SK-N-SH treated with all-trans-retinoic acid at 6 μM for 48 hours (cell line): ENCODE data around the gene XK.
"Not testable (repeated sequence)": the region's sequence is repeated elsewhere in the genome, so short reads cannot be mapped to it uniquely, and the experiment has no call there.

Source experiments
- ATAC-seq: fragments of 200-7000 bp; cut with Tn5 transposase; 3 replicates; pipeline ENCODE4 v1.9.1; 2020; ENCODE audit warnings: mild to moderate bottlenecking, moderate library complexity
- ARNTL ChIP-seq: fragments of 450-650 bp; formaldehyde crosslinking; IDR thresholded peaks from 2 replicates; pipeline ENCODE4 v1.5.0; 2020; ENCODE audit warnings: low read depth, mild to moderate bottlenecking, moderate library complexity, borderline replicate concordance
- BACH2 ChIP-seq: fragments of 250-450 bp; sonication (Bioruptor Pico); IDR thresholded peaks from 2 replicates; pipeline ENCODE4 v1.9.0; 2021; ENCODE audit warnings: mild to moderate bottlenecking, borderline replicate concordance
- CREB5 ChIP-seq: fragments of 250-450 bp; sonication (Bioruptor Pico); IDR thresholded peaks from 2 replicates; pipeline ENCODE4 v1.5.1; 2020; ENCODE audit warnings: low read depth, mild to moderate bottlenecking, moderate library complexity
- CSRNP3 ChIP-seq: fragments of 250-450 bp; sonication (Bioruptor Pico); IDR thresholded peaks from 2 replicates; pipeline ENCODE4 v1.5.1; 2021; ENCODE audit warnings: mild to moderate bottlenecking, moderate library complexity
- ESRRG ChIP-seq: fragments of 250-450 bp; sonication (Bioruptor Pico); IDR thresholded peaks from 2 replicates; pipeline ENCODE4 v1.6.1; 2021; ENCODE audit warnings: mild to moderate bottlenecking
- GLIS3 ChIP-seq: fragments of 250-450 bp; sonication (Bioruptor Pico); IDR thresholded peaks from 2 replicates; pipeline ENCODE4 v1.5.0; 2020; ENCODE audit warnings: mild to moderate bottlenecking, moderate library complexity
- OSR1 ChIP-seq: fragments of 250-450 bp; sonication (Bioruptor Pico); IDR thresholded peaks from 2 replicates; pipeline ENCODE4 v1.8.0; 2022; ENCODE audit warnings: moderate library complexity, mild to moderate bottlenecking, inconsistent platforms
- PATZ1 ChIP-seq: fragments of 250-450 bp; sonication (Bioruptor Pico); IDR thresholded peaks from 2 replicates; pipeline ENCODE4 v1.8.0; 2020; ENCODE audit warnings: mild to moderate bottlenecking, moderate library complexity, borderline replicate concordance
- PPARA ChIP-seq: fragments of 250-450 bp; sonication (Bioruptor Pico); IDR thresholded peaks from 2 replicates; pipeline ENCODE4 v1.5.0; 2020; ENCODE audit warnings: mild to moderate bottlenecking, borderline replicate concordance
- RARB ChIP-seq: fragments of 250-450 bp; sonication (Bioruptor Pico); IDR thresholded peaks from 2 replicates; pipeline ENCODE4 v1.8.0; 2021; ENCODE audit warnings: mild to moderate bottlenecking, moderate library complexity
- TCF4 ChIP-seq: fragments of 250-450 bp; sonication (Bioruptor Pico); IDR thresholded peaks from 2 replicates; pipeline ENCODE4 v1.8.0; 2021; ENCODE audit warnings: mild to moderate bottlenecking, moderate library complexity, borderline replicate concordance
- TOX ChIP-seq: fragments of 250-450 bp; sonication (Bioruptor Pico); IDR thresholded peaks from 2 replicates; pipeline ENCODE4 v1.8.0; 2021; ENCODE audit warnings: mild to moderate bottlenecking, moderate library complexity, borderline replicate concordance
- TSHZ2 ChIP-seq: fragments of 250-450 bp; sonication (Bioruptor Pico); IDR thresholded peaks from 2 replicates; pipeline ENCODE4 v1.5.0; 2020; ENCODE audit warnings: mild to moderate bottlenecking, moderate library complexity
- ZC3H10 ChIP-seq: fragments of 250-450 bp; sonication (Bioruptor Pico); IDR thresholded peaks from 2 replicates; pipeline ENCODE4 v1.5.1; 2021; ENCODE audit warnings: mild to moderate bottlenecking, moderate library complexity
- ZFP30 ChIP-seq: fragments of 450-650 bp; formaldehyde crosslinking; IDR thresholded peaks from 2 replicates; pipeline ENCODE4 v1.5.0; 2022; ENCODE audit warnings: mild to moderate bottlenecking, moderate library complexity
- ZNF565 ChIP-seq: fragments of 450-650 bp; formaldehyde crosslinking; conservative IDR thresholded peaks from 2 replicates; pipeline ENCODE4 v1.5.0; 2020; ENCODE audit warnings: low read depth, mild to moderate bottlenecking, moderate library complexity
- ZNF70 ChIP-seq: fragments of 450-650 bp; formaldehyde crosslinking; IDR thresholded peaks from 2 replicates; pipeline ENCODE4 v1.5.0; 2020; ENCODE audit warnings: mild to moderate bottlenecking, moderate library complexity
- ZNF8 ChIP-seq: fragments of 450-650 bp; formaldehyde crosslinking; IDR thresholded peaks from 2 replicates; pipeline ENCODE4 v1.5.0; 2020; ENCODE audit warnings: mild to moderate bottlenecking, moderate library complexity

Gene XK

GRCh38 chrX:37763400-37763799 is 77.8 kb downstream of the XK start (continued):
- TF ChIP-seq TSHZ2 (no peak), ARNTL (no peak), ZC3H10 (no peak), GLIS3 (CRISPR knock-in tag) (no peak), TOX (CRISPR knock-in tag) (no peak), CREB5 (CRISPR knock-in tag) (no peak), TCF4 (CRISPR knock-in tag) (no peak), RARB (CRISPR knock-in tag) (no peak), ZFP30 (no peak)

GRCh38 chrX:37765507-37765906 is 79.9 kb downstream of the XK start:
- no peak for TF ChIP-seq ESRRG
- no peak for TF ChIP-seq CSRNP3
- TF ChIP-seq ZC3H10 = no peak
- TF ChIP-seq RARB (CRISPR knock-in tag) = no peak
- TF ChIP-seq TCF4 (CRISPR knock-in tag) = no peak
- no peak for TF ChIP-seq TSHZ2
- no peak for TF ChIP-seq PPARA (CRISPR knock-in tag)
- no peak for TF ChIP-seq ZNF70 (CRISPR knock-in tag)
- no peak for TF ChIP-seq OSR1 (CRISPR knock-in tag)
- no peak for TF ChIP-seq ARNTL
- TF ChIP-seq ZNF8 = no peak
- no peak for ATAC-seq

GRCh38 chrX:37767430-37767829 is 81.8 kb downstream of the XK start:
- ATAC-seq = no peak
- TF ChIP-seq ZNF565 (CRISPR knock-in tag) = no peak
- no peak for TF ChIP-seq BACH2
- TF ChIP-seq PATZ1 (CRISPR knock-in tag) = no peak
- TF ChIP-seq OSR1 (CRISPR knock-in tag) = no peak
- no peak for TF ChIP-seq GLIS3 (CRISPR knock-in tag)
- no peak for TF ChIP-seq TOX (CRISPR knock-in tag)
- TF ChIP-seq PPARA (CRISPR knock-in tag) = no peak
- TF ChIP-seq ZC3H10 = no peak
- TF ChIP-seq CSRNP3 = no peak

GRCh38 chrX:37768866-37769265 is 83.3 kb downstream of the XK start:
- ATAC-seq = not testable (repeated sequence)
